Stomach (tissue), 4 donors: ENCODE data around the gene HLCS.

Experiments used
- EP300 ChIP-seq: sonication (generic); formaldehyde crosslinking; IDR thresholded peaks from one replicate; pipeline ENCODE4 v1.6.1; 2017; ENCODE audit warnings: antibody characterized with exemption
- POLR2A ChIP-seq, 4 donors: fragments of 450-650 bp; IDR thresholded peaks; one replicate each; pipeline ENCODE4 v1.6.1; 2016; ENCODE audit warnings: antibody characterized with exemption in 4 of 4, control low read depth in 2 of 4, mild to moderate bottlenecking in 1 of 4, moderate library complexity in 1 of 4
- POLR2AphosphoS5 ChIP-seq, 3 donors: sonication (generic); formaldehyde crosslinking; IDR thresholded peaks; one replicate each; pipeline ENCODE4 v1.6.1; 2016; ENCODE audit warnings: antibody characterized with exemption in 3 of 3
- TF ChIP-seq, protein P1 (sequence below), 7 experiments: fragments of 450-650 bp in 4 of 7; fragments of 200-600 bp in 3 of 7; sonication (generic) in 3 of 7; IDR thresholded peaks; one replicate each; pipeline ENCODE4 v1.5.1; 2016 to 2019; ENCODE audit warnings: antibody characterized with exemption in 7 of 7, control low read depth in 2 of 7, mild to moderate bottlenecking in 1 of 7

DNA sequence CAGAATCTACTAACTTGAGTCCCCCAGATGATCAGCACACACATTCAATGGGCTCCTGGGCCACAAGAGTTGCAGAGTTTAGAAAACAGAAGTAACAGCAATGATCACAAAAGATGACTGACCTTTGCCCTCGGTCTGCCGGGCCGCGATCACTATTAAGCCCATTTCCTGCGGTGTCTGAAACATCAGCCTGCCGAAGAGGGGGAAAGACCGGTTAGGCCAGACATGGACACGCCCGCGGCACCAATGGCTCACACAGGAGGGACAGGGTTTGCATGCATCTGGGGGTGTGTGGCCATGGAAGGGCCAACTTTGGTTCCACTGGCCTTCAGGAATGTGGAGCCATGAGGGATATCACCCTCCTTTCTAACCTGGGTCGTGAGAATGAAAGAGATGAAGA, 199.4 kb downstream of the HLCS start:
- TF ChIP-seq, protein P1, sequence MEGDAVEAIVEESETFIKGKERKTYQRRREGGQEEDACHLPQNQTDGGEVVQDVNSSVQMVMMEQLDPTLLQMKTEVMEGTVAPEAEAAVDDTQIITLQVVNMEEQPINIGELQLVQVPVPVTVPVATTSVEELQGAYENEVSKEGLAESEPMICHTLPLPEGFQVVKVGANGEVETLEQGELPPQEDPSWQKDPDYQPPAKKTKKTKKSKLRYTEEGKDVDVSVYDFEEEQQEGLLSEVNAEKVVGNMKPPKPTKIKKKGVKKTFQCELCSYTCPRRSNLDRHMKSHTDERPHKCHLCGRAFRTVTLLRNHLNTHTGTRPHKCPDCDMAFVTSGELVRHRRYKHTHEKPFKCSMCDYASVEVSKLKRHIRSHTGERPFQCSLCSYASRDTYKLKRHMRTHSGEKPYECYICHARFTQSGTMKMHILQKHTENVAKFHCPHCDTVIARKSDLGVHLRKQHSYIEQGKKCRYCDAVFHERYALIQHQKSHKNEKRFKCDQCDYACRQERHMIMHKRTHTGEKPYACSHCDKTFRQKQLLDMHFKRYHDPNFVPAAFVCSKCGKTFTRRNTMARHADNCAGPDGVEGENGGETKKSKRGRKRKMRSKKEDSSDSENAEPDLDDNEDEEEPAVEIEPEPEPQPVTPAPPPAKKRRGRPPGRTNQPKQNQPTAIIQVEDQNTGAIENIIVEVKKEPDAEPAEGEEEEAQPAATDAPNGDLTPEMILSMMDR (IDR thresholded peaks at IDR 0.05), result no peak
- TF ChIP-seq POLR2AphosphoS5 (IDR thresholded peaks at IDR 0.05) (no peak), POLR2A (IDR thresholded peaks at IDR 0.05) (no peak), EP300 (no peak)
